Heart left ventricle (tissue), 13 donors: ENCODE results near the gene ZBTB7C.

Experiments used
- POLR2A ChIP-seq, 2 donors: fragments of 450-650 bp; IDR thresholded peaks; one replicate each; pipeline ENCODE4 v1.6.1; 2017; ENCODE audit warnings: antibody characterized with exemption in 2 of 2, mild to moderate bottlenecking in 2 of 2, moderate library complexity in 2 of 2
- TF ChIP-seq, protein P1 (sequence below), 12 donors: fragments of 200-600 bp; sonication (generic) in 4 of 12; IDR thresholded peaks; one replicate each; pipeline versions ENCODE4 v1.5.0 to v1.8.0; 2018 to 2022; ENCODE audit warnings: antibody characterized with exemption in 12 of 12, mild to moderate bottlenecking in 5 of 12
- donor health status: ischemic (EF 13 %, LVEDD 7.1; RV severe dilation, severe dysfunction).
- donor health status: DM: no; HTN: yes; CAD: no.
- donor health status: DM: no; HTN: no; CAD: no.
- donor health status: ischemic (EF 25% LVEDD 6.9; RV normal size, moderate dysfunction).
- donor health status: ischemic (EF 25% LVEDD 5.7; RV mildly dilated, moderate dysfunction).
- donor health status: ischemic (EF 35%, LVEDD 5.7; RV mildly dilated, moderate dysfunction).
- donor health status: nonischemic (EF 11% LVEDD 7.7; RV severe dilation, severe dysfunction).
- donor health status: DM: yes; HTN: yes; CAD: no.
- donor health status: PGD.
- donor health status: ischemic (EF 29% LVEDD 5.4; RV normal size, mild dysfunction).
- donor health status: nonischemic (EF 23%, LVEDD 6.1; RV moderate dilation, normal function).

DNA sequence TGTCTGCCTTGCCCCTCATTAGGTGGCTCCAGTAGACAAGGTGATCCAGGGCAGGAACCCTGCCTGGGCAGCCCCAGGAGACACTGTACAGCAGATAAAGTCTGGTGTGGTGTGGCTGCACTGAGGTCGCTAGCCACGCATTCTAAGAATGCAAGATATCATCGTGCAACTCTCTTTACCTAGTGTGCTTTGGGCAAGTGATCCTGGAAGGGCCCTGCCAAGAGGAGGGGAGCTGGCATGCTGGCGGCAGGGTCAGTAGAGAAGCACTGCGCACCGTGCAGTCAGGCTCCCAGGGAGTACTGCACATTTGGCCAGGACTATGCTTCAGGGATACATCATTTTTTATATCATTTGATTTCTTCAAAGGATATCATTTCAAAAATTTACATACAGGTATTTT lies 283.5 kb downstream of the ZBTB7C start:
- TF ChIP-seq, protein P1, sequence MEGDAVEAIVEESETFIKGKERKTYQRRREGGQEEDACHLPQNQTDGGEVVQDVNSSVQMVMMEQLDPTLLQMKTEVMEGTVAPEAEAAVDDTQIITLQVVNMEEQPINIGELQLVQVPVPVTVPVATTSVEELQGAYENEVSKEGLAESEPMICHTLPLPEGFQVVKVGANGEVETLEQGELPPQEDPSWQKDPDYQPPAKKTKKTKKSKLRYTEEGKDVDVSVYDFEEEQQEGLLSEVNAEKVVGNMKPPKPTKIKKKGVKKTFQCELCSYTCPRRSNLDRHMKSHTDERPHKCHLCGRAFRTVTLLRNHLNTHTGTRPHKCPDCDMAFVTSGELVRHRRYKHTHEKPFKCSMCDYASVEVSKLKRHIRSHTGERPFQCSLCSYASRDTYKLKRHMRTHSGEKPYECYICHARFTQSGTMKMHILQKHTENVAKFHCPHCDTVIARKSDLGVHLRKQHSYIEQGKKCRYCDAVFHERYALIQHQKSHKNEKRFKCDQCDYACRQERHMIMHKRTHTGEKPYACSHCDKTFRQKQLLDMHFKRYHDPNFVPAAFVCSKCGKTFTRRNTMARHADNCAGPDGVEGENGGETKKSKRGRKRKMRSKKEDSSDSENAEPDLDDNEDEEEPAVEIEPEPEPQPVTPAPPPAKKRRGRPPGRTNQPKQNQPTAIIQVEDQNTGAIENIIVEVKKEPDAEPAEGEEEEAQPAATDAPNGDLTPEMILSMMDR (IDR thresholded peaks at IDR 0.05), result no peak
- TF ChIP-seq POLR2A (IDR thresholded peaks at IDR 0.05), result no peak
